K562 (cell line): ENCODE results near the gene ARSA. TPM values are rescaled to one million over a fixed set of nuclear protein-coding genes. Genes with fewer than 3 reads are reported as not detected.
"Not testable (repeated sequence)": the region's sequence is repeated elsewhere in the genome, so short reads cannot be mapped to it uniquely, and the experiment has no call there.

ENCODE experiments used
- ATAC-seq: fragments of 200-7000 bp; cut with Tn5 transposase; 3 replicates; pipeline ENCODE4 v1.9.1; 2020; ENCODE audit warnings: moderate library complexity
- BruUV-seq: library from RNA; stranded (reverse); fragments of 400-500 nt; replicated peaks from 2 replicates; lab custom pipeline; 2021; lab: Mats Ljungman, UMichigan
- CTCF ChIA-PET: fragments of 300-600 bp; formaldehyde crosslinking; extraction: SDS; loops from one replicate; lab custom pipeline; 2021; ENCODE audit warnings: low intra/inter-chr PET ratio; lab: Yijun Ruan, JAX
- POLR2A ChIA-PET: fragments of 300-600, 350-650 bp; sonication (Branson Sonifier 250); formaldehyde crosslinking; extraction: SDS; loops from one replicate; lab custom pipeline; 2021; ENCODE audit warnings: antibody characterized with exemption, inconsistent platforms; lab: Yijun Ruan, JAX
- DNase-seq, 4 experiments: peaks; one replicate each; pipeline versions ENCODE4 v3.0.0 to v3.0.0-alpha.2; 2011 to 2018; ENCODE audit warnings: low spot score in 3 of 4, mixed read lengths in 3 of 4; ENCODE audit errors: extremely low read depth in 1 of 4
- FAIRE-seq: peaks from 2 replicates; lab custom pipeline; 2011; peaks lifted over from hg19 to GRCh38; lab: Jason Lieb, UNC
- H2AFZ ChIP-seq: 2 replicates; pipeline ENCODE4 v1.6.0; 2011; ENCODE audit warnings: low read depth, low read length, control low read depth, inconsistent platforms
- H3K27ac ChIP-seq: fragments of 200-600 bp; 3 replicates; pipeline ENCODE4 v1.8.0; 2011; ENCODE audit warnings: low read depth, mild to moderate bottlenecking, control low read depth, inconsistent platforms, low read length, moderate library complexity, mixed read lengths; ENCODE audit errors: extremely low read depth
- H3K27me3 ChIP-seq, 2 experiments: fragments of 300-600 bp in 1 of 2; 2 replicates in 1 of 2; 3 replicates in 1 of 2; pipeline versions ENCODE4 v1.6.0 to v1.8.0; 2011; ENCODE audit warnings: inconsistent platforms in 2 of 2, low read length in 2 of 2, mild to moderate bottlenecking in 1 of 2, mixed read lengths in 1 of 2, moderate library complexity in 1 of 2; ENCODE audit not compliant: control insufficient read depth in 2 of 2, insufficient read depth in 2 of 2
- H3K36me3 ChIP-seq: fragments of 300-600 bp; 3 replicates; pipeline ENCODE4 v1.8.0; 2011; ENCODE audit warnings: mild to moderate bottlenecking, low read length, inconsistent platforms; ENCODE audit not compliant: control insufficient read depth, insufficient read depth
- H3K4me1 ChIP-seq, 2 experiments: fragments of 200-600 bp in 1 of 2; replicated peaks in 1 of 2; 2 replicates in 1 of 2; 3 replicates in 1 of 2; pipeline versions ENCODE4 v1.5.1 to v1.8.0; 2011; ENCODE audit warnings: inconsistent platforms in 2 of 2, low read length in 2 of 2, mild to moderate bottlenecking in 1 of 2, mixed read lengths in 1 of 2, moderate library complexity in 1 of 2; ENCODE audit not compliant: control insufficient read depth in 2 of 2, insufficient read depth in 2 of 2
- H3K4me2 ChIP-seq: 2 replicates; pipeline ENCODE4 v1.6.1; 2011; ENCODE audit warnings: low read length, control low read depth, inconsistent platforms, mixed read lengths; ENCODE audit not compliant: insufficient read depth
- H3K4me3 ChIP-seq: fragments of 200-600 bp; sonication (generic), shearing (Covaris generic); 2 replicates; pipeline ENCODE4 v1.5.1; 2016; ENCODE audit warnings: control low read depth, inconsistent platforms
- H3K79me2 ChIP-seq: fragments of 200-600 bp; 3 replicates; pipeline ENCODE4 v1.8.0; 2011; ENCODE audit warnings: low read length, inconsistent platforms; ENCODE audit not compliant: control insufficient read depth, insufficient read depth
- H3K9ac ChIP-seq, 2 experiments: 2 replicates each; pipeline versions ENCODE4 v1.6.0 to v1.6.1; 2011; ENCODE audit warnings: low read depth in 2 of 2, low read length in 2 of 2, control low read depth in 1 of 2, inconsistent platforms in 1 of 2, mild to moderate bottlenecking in 1 of 2, mixed read lengths in 1 of 2; ENCODE audit not compliant: insufficient read depth in 1 of 2
- H3K9me1 ChIP-seq: one replicate; pipeline ENCODE4 v1.6.0; 2011; ENCODE audit warnings: inconsistent platforms, mild to moderate bottlenecking, low read length, moderate library complexity; ENCODE audit not compliant: control insufficient read depth, insufficient read depth
- H3K9me3 ChIP-seq: replicated peaks from 2 replicates; pipeline ENCODE4 v1.5.1; 2011; ENCODE audit warnings: low read depth, low read length, inconsistent platforms; ENCODE audit not compliant: control insufficient read depth, insufficient read depth
- H4K20me1 ChIP-seq: replicated peaks from 2 replicates; pipeline ENCODE4 v1.6.1; 2011; ENCODE audit warnings: low read length, inconsistent platforms, mixed read lengths; ENCODE audit not compliant: control insufficient read depth, insufficient read depth
- MYNN ChIP-seq, 2 experiments: sonication (generic); formaldehyde crosslinking in 1 of 2; IDR thresholded peaks; 2 replicates each; pipeline versions ENCODE4 v1.5.0 to v1.6.1; 2016 to 2020; ENCODE audit warnings: antibody characterized with exemption in 1 of 2, missing genetic modification reagents in 1 of 2
- WGBS: fragments of 100-300 bp; shearing (Covaris generic); methylation state at CpG from one replicate; pipeline ENCODE4 v1.1.6; 2016; ENCODE audit warnings: low coverage, mixed read lengths; ENCODE audit not compliant: insufficient coverage; ENCODE audit errors: missing lambda C conversion rate; 5-methylcytosine and 5-hydroxymethylcytosine counted together
- in situ Hi-C: fragments of 300-500 bp; cut with MboI; formaldehyde crosslinking; loops from 4 replicates; pipeline ENCODE4 v1.15.0; 2018; ENCODE audit warnings: inconsistent platforms, mixed read lengths
- intact Hi-C: fragments of 100-400 bp; cut with micrococcal nuclease; formaldehyde crosslinking; loops from 2 replicates; pipeline ENCODE4 v1.14.2; 2022
- polyA plus RNA-seq, 8 experiments: library from polyadenylated mRNA; depleted of rRNA in 4 of 8; stranded (reverse) in 5 of 8; unstranded in 3 of 8; fragments of >200 nt; fragmentation: Nextera tagmentation in 2 of 8; fragmentation: Illumina TruSeq in 1 of 8; extraction: Ambion mirVana in 2 of 8; extraction: Trizol in 1 of 8; gene quantifications; 2 replicates each; pipeline versions ENCODE4 v1.2.1 to v1.2.3, GENCODE V29; 2011 to 2014; ENCODE audit warnings: inconsistent platforms in 1 of 8, missing spikeins in 1 of 8
- total RNA-seq, 7 experiments: library from RNA; depleted of rRNA in 6 of 7; stranded (reverse); fragments of >200 nt in 6 of 7; fragmentation: Illumina TruSeq in 2 of 7; extraction: Trizol in 2 of 7; gene quantifications; 2 replicates each; pipeline versions ENCODE4 v1.2.1 to v1.2.3, GENCODE V29; 2011 to 2021; ENCODE audit warnings: low replicate concordance in 1 of 7

Gene ARSA
- total and polyA plus RNA-seq, 9 of the 15 experiments (the other 6 are each of a cell fraction or from before 2014, with no cell fraction given): 0.32 to 10.9 (median 1.8) TPM; not detected in 1

DNA sequence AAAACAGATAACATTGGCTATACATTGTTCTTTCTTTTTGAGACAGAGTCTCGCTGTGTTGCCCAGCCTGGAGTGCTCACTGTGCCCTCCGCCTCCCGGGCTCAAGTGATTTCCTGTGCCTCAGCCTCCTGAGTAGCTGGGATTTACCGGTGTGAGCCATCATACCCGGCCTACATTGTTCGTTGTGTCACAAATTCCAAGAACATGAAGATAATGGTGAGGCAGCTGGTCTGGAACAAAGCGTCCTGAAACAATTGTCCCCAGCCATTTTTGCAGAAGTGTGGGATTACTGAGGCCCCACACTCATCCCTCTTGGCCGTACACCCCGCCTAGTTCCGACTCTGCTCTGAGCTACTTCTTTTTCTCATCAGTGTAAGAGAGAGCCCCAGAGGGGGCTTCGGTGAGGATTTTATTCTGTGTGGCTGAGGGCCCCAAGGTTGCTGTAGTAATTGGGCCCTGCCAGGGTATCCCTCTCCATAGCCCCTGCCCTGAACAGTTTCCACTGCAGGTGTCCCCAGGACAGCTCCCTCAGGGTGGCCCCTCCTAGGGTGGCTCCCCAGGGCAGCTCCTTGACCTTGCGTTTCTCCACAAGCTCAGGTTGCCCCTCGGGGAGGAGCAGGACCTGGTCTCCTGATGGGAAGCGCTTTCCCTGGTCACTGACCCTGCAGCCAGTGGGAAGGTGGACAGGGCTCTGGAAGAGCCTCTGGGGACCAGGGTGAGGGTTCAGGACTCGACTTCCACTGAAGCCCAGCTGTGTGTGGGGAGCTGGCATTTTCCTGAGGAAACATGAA, 13.1 kb upstream of the ARSA start:
- H3K9ac ChIP-seq: no peak overlapping the region
- peaks cover 0 to 6% of the 10 kb centered on the region in 2 experiments; a peak in 2 of 5 replicates for H3K4me1 ChIP-seq
- H3K36me3 ChIP-seq: no peaks in the 10 kb centered on the region
- no TSS peak for BruUV-seq
- intact Hi-C loops: no loop called here
- ATAC-seq: no peak
- 8% methylated on average over 14 of the region's 15 CpGs for WGBS
- no peak for FAIRE-seq
- peaks cover 5 to 42% of the 10 kb centered on the region in 2 experiments for H3K27me3 ChIP-seq
- POLR2A ChIA-PET: interaction anchor here (0.6 to 1.5 kb wide), 2 partner anchors 11 to 719 kb away, joined by 3 read pairs; no protein-coding TSS in a partner anchor
- TF ChIP-seq MYNN (IDR thresholded peaks at IDR 0.05) (no peak), MYNN (CRISPR knock-in tag; IDR thresholded peaks at IDR 0.05) (no peak)
- H3K27ac ChIP-seq: no peak overlapping the region
- H3K79me2 ChIP-seq: no peaks in the 10 kb centered on the region
- no peak overlapping the region for H2AFZ ChIP-seq
- H3K4me2 ChIP-seq: no peak overlapping the region
- CTCF ChIA-PET: no interaction called here
- DNase-seq: no peak
- H3K9me1 ChIP-seq: no peaks in the 10 kb centered on the region
- in situ Hi-C loops: loop anchor here (5.0 kb wide), 1 partner anchor 56 kb away; no protein-coding TSS in a partner anchor
- no peaks in the 10 kb centered on the region for H3K9me3 ChIP-seq
- no peak overlapping the region for H3K4me3 ChIP-seq
- H4K20me1 ChIP-seq: no peaks in the 10 kb centered on the region

DNA sequence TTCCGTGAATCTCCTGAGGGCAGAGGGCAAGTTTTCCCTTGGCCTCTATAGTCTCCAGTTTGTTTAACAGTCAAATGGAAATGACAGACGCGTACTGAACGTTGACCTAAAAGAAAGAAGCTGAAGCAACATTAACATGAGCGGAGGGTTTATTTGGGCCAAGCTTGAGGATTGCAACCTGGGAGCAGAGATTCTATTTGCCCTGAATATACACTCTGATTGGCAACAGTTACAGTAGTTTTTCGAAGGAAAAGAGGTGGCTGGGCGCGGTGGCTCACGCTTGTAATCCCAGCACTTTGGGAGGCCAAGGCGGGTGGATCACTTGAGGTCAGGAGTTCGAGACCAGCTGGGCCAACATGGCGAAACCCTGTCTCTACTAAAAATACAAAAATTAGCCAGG, 12.3 kb upstream of the ARSA start:
- H3K9ac ChIP-seq, ATAC-seq, H3K36me3 ChIP-seq, FAIRE-seq, H3K27ac ChIP-seq, H3K4me3 ChIP-seq, H3K9me3 ChIP-seq, H4K20me1 ChIP-seq, H3K4me2 ChIP-seq, DNase-seq, H2AFZ ChIP-seq, H3K9me1 ChIP-seq, H3K79me2 ChIP-seq, intact Hi-C loops, BruUV-seq, H3K4me1 ChIP-seq, CTCF ChIA-PET: not testable (repeated sequence)
- POLR2A ChIA-PET: interaction anchor here (1.5 kb wide), 1 partner anchor 10 kb away, joined by 3 read pairs; no protein-coding TSS in a partner anchor
- in situ Hi-C loops: loop anchor here (5.0 kb wide), 1 partner anchor 57 kb away; no protein-coding TSS in a partner anchor
- 18% methylated on average over 10 of the region's 12 CpGs for WGBS
- H3K27me3 ChIP-seq: peaks cover 7 to 50% of the 10 kb centered on the region in 2 experiments; a peak in 4 of 5 replicates
